NCI-H526 treated with DMSO at 0.1 percent for 48 hours (cell line): ENCODE data around the gene GIMAP2.
"Not testable (repeated sequence)": the region's sequence is repeated elsewhere in the genome, so short reads cannot be mapped to it uniquely, and the experiment has no call there.

ENCODE experiments used
- DNase-seq: peaks from one replicate; lab custom pipeline; 2025; lab: John Stamatoyannopoulos, UW

Gene GIMAP2

DNA sequence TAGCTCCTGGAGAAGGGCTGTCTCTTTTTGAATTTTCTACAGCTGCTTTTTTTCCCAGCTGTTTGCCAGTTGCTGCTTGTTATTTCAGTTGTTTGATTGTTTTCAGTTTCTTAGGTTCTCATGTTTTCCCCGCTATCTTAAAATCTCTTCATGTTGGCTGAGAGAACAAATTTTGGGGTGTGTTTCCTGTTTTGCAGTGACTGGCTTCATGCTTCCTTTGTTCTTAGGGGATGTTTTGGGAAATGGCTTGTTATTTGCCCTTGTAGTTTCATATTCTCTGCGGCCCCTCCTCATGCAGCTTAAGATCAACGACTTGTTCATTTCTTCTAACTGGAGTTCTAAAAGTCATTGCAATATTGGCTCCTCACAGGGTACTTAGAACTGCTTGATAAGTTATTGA lies 8.7 kb upstream of the GIMAP2 start:
- not testable (repeated sequence) for DNase-seq

DNA sequence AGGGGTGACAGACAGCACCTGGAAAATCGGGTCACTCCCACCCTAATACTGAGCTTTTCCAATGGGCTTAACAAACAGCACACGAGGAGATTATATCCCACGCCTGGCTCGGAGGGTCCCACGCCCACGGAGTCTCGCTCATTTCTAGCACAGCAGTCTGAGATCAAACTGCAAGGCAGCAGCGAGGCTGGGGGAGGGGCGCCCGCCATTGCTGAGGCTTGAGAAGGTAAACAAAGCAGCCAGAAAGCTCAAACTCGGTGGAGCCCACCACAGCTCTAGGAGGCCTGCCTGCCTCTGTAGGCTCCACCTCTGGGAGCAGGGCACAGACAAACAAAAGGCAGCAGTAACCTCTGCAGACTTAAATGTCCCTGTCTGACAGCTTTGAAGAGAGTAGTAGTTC lies 6.9 kb upstream of the GIMAP2 start:
- DNase-seq: not testable (repeated sequence)

DNA sequence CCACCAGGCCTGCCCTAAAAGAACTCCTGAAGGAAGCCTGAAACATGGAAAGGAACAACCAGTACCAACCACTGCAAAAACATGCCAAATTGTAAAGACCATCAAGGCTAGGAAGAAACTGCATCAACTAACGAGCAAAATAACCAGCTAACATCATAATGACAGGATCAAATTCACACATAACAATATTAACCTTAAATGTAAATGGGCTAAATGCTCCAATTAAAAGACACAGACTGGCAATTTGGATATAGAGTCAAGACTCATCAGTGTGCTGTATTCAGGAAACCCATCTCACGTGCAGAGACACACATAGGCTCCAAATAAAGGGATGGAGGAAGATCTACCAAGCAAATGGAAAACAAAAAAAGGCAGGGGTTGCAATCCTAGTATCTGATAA lies 5.1 kb upstream of the GIMAP2 start:
- not testable (repeated sequence) for DNase-seq

DNA sequence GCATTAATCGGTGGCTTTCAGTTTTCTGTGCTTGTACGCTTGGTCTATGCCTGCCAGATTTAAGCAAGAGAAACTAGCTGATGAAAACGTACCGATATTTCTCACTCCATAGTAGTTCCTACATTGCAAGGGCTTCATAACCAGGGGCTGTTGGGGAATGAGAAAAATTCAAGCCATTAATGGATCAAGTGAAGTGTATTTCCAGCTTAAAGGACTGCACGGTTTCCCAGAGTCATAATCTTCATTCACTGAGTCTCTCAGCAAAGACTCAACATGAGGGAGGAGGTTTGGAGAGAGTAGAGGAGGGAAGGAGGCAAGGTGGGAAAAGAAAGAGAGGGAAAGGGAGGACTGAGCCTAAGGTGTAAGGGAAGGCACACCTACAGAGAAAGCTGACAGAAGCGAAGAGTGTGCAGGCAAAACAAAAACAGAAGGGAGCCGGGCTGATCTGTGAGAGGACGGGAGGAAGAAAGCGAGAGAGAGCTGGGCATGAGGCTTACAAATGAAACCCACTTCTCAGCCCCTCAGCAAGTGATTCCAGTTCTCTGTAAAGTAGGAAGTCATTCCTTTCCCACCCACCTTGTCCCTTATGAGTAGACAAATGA lies 625 bp downstream of the GIMAP2 start:
- DNase-seq: no peak

DNA sequence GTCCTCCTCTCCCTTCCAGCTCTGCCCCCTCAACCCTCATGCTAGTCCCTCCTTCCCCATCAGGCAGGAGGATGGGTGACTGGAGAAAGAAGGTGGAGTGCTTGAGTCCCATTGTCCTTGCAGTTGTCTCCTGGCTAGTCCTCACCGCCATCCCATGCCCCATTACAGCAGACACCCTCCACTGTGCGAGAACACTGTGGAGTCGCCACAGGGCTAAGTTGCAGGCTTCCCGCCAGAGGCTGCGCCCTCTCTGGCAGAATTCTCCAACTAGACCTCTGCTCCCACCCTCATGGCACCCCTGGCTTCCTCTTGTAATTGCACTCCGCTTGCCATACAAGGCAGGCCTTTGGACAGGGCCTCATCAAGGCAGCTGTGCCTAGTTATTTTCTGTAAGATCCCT lies 3.1 kb downstream of the GIMAP2 start:
- no peak for DNase-seq

DNA sequence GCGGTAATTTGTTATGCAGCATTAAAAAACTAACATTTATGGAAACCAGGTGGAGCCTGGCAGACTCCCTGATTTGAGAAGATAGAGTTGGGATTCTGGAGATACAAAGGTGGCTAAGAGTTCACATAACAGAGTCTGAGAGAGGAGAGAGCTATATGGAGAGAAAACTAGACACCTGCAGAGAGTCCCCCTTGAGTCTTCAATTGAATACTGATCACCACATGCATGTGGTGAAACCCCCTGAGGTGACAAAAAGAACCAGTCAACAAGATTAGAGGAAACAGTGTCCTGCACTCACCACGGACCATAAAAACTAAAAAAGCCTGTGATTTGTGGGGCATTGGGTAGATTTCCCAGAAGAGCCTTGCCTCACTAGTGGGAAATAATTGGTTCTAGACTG lies 10.1 kb downstream of the GIMAP2 start:
- DNase-seq: no peak

DNA sequence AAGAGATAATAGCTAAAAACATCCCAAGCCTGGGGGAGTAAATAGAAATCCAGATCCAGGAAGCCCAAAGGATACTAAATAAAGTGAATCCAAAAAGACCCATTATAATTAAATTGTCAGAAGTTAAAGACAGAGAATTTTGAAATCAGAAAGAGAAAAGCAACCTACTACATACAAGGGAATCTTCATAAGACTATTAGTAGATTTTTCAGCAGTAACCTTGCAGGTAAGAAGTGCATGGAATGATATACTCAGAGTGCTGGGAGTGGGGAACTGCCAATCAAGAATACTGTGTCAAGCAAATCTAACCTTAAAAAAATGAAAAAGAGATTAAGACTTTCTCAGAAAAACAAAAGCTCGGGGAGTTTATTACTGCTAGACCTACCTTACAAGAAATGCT lies 17.7 kb downstream of the GIMAP2 start:
- no peak for DNase-seq

DNA sequence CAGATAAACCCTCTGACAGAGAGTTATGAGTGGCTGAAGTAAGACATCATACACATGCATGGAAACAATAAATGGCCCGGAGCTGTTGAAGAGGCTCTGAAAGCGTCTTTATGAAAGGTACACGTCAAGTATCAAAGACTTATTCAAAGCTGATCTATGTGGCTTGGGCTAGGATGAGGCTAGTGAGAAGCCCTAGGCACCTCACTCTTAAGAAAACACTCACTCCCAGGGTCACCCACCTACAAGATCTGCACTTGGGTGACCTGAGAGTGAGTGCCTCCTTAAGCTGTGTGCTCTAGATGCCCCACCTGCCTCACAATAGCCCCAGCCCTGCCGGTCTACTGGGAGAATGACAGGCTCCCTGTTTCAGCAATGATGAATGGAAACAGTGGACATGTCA lies 29.8 kb downstream of the GIMAP2 start:
- no peak for DNase-seq

DNA sequence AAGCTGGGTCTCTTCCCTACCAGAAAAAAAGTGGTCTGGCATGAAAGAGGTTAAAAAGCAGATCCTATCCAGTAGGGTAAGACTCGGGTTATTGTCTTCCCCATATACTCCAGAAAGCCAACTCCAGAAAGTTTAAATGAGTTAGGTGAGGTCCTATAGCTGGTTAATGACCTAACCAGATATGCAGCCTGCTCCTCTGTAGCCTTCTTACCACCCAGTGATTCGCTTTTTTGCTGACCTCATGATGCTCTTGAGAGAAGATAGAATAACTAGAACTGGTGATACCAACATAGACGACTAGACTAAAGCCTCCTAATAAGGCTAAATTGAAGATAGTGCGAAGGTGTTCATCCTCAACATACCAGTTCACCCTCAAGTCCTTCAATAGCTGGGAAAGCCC lies 30.2 kb downstream of the GIMAP2 start:
- DNase-seq: no peak

DNA sequence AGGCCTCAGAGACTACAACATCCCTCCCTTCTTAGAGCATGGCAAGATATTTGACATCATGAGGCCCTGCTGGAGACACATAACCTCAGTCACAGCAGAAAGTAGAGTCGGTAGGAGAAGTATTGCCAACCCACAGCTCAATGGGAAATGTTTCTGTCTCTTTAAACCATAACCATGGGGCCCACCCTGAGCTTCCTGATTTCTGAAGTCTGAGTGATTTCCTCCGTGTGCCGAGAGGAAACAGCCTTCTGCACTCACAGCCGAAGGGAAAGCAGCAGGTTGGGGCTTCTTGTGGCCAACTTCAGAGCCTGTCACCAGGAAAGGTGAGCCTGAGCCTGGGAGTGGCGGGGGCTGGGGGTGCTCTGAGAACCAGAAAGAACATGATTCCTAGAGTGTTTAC lies 30.9 kb downstream of the GIMAP2 start, which contains the start of gene GIMAP1:
Gene GIMAP1, plus strand, starts transcription at position 246 of the 400 bp plus-strand sequence. CDS start 2,435 bp downstream, outside the sequence.
- DNase-seq: no peak

DNA sequence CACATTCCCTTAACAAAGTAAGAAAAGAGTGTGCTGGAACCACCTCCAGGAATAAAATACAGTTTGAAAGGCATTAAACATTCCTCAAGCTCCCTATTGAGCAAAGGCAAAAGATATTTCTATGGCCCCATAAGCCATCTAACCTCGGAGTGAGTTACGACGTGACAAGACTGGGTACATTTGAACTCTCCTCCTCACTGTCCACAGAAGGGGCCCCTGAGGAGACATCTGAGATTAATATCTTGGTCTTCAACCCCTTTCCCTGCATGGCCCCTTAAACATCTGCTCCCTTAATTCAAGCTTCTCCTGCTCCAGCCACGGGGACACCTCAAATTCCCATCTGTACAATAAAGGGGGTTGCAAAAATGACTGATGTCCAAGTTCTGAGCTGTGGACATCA lies 31.4 kb downstream of the GIMAP2 start:
- no peak for DNase-seq

DNA sequence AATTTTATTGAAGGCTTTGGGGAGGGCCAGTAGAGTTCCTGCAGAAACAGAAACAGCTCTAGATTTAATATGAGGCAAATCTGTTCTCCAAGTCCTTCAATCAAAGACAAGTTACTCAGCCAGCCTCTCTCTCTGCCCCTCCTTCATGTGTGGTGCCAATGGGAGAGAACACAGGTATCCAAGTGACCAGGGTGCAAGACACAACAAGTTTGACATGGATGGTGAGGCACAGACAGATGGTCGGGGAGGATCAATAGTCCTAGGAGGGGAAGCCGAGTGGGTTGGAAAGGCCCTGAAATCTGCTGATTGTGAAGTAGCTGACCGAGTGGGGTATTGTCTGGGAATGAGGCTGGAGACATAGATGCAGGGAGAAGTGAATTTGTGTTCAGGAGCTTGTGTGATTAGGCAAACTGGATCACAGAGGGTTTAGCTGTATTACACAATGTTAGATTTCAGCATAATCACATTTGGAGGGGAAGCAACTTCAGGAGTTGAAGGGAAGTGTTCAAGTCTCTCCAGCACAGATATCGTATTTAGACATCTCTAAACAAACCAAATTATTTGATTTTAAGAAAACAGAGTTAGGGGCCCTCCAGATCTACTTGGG lies 32.4 kb downstream of the GIMAP2 start:
- DNase-seq: no peak

DNA sequence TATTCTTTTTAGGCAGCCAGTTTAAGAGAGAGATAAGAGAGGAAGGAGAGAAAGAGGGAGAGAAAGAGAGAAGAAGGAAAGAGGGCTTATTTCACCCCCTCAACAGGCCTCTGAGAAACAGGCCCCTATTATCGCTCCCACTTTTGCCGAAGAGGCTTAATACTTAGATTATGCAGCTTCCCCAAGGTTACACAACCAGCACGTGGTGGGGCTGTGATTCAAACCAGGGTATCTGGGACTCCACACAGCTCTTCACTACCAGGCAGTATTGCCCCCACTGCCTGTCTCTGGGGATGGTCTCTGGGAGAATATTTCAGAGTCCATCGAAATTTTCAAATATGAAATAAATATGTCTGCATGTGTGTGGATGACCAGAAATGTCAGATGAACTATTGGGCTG lies 33.9 kb downstream of the GIMAP2 start:
- no peak for DNase-seq

DNA sequence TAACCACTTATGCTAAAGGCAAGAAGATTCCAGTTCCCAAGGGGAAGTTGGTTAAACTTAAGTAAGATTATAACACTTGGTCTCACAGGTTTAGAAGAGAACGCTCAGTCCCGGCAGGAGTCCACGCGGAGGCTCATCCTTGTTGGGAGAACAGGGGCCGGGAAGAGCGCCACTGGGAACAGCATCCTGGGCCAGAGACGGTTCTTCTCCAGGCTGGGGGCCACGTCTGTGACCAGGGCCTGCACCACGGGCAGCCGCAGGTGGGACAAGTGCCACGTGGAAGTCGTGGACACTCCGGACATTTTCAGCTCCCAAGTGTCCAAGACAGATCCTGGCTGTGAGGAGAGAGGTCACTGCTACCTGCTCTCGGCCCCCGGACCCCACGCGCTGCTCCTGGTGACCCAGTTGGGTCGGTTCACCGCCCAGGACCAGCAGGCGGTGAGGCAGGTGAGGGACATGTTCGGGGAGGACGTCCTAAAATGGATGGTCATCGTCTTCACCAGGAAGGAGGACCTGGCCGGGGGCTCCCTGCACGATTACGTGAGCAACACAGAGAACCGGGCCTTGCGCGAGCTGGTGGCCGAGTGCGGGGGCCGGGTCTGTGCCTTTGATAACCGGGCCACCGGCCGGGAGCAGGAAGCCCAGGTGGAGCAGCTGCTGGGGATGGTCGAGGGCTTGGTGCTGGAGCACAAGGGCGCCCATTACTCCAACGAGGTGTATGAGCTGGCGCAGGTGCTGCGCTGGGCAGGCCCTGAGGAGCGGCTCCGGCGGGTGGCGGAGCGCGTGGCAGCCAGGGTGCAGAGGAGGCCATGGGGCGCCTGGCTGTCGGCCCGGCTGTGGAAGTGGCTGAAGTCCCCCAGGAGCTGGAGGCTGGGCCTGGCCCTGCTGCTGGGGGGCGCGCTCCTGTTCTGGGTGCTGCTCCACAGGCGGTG lies 34.7 kb downstream of the GIMAP2 start:
- no peak for DNase-seq

DNA sequence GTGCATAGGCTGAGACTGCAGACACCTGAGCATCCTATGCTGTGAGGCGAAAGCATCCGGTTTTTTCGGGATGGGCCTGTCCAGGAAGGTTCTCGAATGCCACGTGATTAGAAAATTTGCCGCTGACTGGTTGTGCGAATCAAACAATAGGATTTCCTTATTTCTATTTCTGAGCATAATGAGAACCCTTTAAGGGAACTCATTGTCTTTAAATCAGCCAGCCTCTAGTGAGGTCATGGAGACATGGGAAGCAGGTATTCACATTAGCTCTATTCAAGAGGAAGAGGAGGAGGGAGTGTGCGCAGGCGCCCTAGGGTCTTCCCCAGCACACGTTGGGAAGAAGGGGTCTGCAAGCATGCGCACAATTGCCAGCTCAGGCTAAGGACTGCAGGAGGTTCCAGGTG lies 36.5 kb downstream of the GIMAP2 start:
- no peak for DNase-seq

DNA sequence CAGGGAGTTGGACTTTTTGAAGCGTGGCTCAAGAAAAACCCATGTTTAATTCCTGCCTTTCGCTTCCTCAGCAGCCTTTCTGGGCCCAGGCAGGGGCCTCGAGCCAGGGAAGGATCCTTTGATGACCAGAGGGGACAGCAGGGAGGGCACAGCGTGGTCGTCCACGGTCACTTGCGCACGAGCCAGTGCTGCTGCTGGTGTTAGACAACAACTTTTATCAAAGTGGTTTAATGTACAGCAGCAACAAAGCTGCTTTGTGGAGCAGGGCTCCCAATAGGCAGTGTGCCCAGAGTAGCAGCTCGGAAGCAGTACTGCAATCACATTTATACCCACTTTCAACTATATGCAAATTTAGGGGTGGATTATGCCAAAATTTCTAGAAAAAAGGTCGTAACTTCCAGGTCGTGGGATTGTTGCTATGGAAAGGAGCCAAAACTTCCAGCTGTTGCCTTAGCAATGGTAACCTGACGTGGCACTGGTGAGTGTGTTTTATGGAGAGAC lies 37.0 kb downstream of the GIMAP2 start:
- no peak for DNase-seq

DNA sequence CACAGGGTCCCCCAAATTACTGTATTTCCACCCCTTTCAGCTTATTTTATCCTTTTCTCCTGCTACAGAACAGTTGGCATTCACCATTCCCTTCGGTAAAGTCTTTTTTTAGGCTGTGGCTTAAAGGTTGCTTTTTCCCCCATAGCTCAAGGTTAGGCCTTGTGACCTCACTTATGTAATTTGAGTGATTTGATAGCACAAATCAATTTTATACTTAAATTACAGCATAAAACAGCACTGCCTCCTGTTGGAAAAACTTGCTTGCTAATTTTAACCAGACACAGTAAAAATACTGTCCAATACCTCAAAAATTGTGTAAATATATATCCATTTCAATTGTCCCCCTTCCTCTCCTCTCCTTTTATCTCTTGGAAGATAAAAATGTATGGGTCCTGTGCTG lies 38.0 kb downstream of the GIMAP2 start:
- no peak for DNase-seq

DNA sequence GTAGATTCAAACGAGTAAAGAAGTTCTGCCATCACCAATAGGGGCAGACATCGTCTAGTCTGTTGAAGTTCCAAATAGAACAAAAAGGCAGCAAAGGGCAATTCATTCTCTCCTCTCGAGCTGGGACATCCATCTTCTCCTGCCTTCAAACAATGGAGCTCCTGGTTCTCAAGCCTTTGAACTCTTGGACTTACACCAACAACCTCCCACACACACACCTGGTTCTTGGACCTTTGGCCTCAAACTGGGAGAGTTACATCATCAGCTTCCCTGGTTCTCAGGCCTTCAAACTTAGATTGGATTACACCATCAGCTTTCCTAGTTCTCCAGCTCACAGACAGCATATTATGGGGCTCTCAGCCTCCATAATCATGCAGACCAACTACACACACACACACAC lies 41.9 kb downstream of the GIMAP2 start:
- DNase-seq: no peak

DNA sequence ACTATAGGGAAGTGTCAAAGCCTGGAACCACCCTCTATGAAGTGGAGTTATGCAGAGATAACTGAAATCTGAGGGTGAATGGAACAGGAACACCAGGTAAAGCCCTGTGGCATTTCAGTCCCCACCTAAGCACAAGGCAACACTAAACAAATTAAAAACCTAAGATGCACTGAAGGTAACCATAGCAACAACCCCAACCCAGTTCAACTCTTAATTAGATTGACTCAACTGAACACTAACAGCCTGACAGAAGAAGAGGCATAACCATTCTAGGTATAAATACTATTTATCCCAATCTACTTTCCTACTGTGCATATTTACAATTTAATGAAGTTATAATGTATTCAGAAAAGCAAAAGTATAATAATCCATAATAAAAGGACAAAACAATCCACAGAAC lies 42.5 kb downstream of the GIMAP2 start:
- no peak for DNase-seq

DNA sequence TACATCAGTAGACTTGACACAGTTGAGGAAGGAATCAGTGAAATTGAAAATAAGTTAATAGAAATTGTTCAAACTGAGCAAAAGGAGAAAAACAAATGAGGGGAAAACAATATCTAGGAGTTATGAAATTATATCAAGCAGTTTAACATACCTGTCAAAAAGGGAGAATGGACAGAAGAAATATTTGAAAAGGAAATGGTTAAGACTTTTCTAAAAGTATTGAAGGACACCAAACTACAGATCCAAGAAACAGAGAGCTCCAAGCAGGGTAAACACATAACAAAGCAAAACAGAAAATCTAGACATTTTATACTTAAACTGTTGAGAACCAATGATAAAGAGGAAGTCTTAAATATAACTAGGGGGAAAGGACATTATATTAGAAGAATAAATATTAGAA lies 43.1 kb downstream of the GIMAP2 start:
- DNase-seq: no peak

DNA sequence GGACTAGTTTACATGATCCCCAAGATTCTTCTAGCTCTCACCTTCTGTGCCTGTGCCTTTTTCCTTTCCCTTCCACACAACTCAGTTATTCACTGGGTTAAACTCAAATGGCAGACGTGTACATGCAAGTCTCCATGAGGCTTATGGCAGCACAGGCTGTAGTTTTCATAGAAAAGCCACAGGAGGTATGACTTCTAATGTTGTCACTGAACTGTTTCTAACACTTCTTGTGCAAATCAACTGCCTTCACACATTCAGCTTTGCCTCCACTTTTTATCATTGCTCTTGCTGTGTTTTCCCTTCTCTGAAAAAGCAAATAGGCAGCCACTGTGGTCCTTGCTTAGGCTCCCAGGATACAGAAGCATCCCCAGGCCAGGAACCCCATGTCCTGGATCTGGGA lies 46.4 kb downstream of the GIMAP2 start:
- DNase-seq: no peak

DNA sequence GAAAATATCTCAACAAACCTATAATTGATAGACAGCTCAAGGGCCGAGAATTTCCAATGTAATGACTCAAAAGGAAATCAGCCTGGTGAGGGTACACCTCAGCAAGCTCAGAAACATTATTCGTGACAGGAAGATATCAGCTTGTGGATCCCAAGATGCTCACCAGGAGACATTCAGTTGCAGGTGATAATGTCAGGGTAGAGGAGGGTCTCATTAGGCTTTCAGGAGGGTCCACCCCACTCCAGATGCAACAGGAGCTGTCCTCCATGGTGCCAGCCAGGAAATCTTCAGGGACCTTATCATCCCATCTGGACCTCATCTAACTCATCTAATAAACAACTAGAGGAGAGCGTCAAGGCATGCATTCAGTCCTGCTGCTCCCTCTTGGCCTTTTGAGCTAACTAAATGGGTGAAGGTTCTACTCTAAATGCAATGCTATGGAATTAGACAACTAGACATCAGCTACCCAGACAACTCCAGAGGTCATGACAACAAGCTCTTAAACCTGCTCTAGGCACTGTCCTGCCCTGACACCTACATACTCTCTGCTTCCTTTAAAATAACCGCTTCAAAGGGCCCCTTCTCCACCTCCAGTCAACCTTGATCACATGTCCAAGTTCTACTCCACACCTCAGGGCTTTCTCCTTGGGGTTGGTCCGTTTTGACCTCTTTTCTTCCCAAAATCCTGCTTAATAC lies 47.4 kb downstream of the GIMAP2 start:
- no peak for DNase-seq
